ENCODE data around the gene MAX. TPM values are rescaled to one million over a fixed set of nuclear protein-coding genes. Genes with fewer than 3 reads are reported as not detected.

Gene MAX, protein sequence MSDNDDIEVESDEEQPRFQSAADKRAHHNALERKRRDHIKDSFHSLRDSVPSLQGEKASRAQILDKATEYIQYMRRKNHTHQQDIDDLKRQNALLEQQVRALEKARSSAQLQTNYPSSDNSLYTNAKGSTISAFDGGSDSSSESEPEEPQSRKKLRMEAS
- 36.6 and 39.9 TPM in 2 replicates for total RNA-seq (2014; rRNA removed; shearing (Covaris generic))

DNA sequence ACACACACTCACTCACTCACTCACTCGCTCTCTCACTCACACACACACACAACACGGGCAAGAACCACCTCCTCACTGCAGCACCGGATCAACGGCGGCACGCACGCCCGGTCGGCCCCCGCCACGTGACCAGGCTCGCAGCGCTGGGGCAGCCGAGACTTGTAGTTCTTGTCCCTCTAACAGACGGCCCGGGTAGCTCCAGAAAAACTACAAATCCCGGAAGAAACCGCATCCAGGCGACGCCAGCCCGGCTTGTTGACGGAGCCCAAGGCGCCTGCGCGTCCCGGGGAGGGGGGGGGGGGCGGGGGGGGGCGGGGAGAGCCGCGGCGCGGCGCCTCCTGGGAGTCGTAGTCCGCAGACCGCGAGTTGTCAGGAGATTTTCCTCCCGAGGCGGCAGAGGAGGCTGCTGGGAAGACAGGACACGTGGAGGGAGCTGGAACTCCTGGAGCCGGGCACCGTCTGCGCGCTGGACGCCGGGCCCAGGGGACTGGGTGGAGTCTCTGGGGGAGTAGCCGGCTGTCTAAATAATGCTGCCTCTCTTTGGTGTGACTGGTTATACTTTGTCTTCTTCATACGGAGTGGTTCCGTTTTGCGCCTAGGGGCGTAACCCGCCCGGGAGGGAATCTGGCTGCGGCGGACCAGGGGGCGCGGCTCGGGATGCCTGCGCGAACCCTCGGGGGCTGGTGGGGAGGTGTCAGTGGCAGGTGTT, at the start of gene MAX:
Gene MAX, minus strand, starts transcription at position 77 of the 709 bp plus-strand sequence. CDS start 178 bp downstream, outside the sequence.
- peak; percentile 98 for DNase-seq (ENCODE audit: low spot score)

DNA sequence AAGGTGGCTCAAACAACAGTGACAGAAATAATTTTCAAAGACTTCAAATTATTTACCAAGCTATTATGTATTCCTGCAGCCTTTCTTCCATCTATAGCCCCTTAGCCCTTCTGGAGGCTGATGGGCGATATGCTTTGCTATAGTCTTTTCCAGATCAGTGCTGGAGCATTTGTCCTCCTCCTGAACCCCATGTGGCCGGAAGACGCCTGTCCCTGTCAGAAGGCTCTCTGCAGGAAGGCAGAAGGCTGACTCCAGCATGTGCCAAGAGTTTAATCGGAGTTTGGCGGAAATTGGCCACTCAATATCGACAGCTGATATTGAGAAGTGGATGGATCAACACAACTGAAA, 49.3 kb upstream of the MAX start:
- DNase-seq (ENCODE audit: low spot score), result no peak

DNA sequence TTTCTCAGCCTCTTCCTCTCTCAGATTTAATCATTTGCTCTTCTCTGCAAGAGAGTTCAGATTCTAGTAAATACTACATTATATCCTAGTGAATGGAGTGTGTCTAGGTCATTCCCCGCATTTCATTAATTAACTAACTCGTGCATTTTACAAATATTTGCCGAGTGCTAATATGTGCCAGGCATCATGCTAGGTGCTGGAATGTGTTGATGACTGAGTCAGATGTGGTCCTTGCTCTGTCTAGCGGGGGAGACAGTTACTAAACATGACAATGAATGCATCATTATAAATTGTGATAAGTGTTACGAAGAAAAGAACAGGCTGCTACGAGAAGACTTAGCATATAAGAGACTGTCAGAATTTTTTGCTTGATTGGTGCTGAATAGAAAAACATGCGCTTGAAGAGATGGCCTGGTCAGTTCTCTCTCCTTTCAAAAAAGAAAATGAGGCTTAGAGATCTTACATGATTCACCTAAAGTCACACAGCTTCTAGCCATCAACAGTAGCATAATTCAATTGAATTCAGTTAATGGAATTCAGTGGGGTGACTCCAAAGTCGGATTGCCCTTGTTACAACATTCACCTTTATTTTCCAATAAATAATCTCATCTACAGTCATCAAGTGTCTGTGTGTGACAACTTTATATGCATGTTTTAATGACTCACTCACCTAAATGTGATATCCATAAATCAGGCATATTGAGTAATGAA, 48.7 kb upstream of the MAX start:
- no peak for DNase-seq (ENCODE audit: low spot score)

DNA sequence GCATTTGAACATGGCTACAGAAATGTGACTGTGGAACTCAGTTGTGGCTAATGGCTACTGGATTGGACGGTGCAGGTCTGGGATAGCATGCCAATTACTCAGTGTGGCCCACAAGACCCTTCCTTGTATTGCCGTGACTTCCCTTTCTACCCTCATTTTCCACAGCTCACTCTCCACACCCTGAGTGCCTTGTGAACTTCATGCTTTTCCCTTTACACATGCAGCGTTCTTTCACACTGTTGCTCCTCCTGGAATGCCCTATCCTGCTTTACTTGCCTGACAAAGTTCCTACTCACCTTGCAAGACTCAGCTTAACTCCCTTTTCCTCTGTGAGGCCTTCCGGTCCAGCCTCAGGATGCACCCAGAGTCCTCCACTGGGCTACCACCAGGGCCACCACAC, 46.8 kb upstream of the MAX start:
- DNase-seq (ENCODE audit: low spot score), result no peak

DNA sequence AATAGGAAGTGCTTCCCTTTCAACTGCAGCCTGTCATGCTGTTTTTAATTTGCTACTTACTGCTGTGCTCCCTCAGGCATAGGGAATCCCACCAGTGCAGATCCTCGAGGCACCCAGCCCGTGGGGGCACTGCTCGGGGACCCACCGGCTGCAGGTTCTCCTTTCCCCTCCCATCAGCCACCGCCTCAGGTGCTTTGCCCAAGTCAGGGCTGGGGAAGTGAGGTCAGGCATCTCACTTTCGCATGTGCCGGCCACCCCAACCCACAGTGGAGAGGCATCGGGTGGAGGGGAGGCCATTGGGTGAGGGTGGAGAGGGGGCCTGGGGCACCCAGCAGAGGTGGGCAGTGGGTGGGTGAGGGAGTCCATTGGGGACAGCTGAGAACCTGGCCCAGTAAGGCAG, 41.9 kb upstream of the MAX start:
- no peak for DNase-seq (ENCODE audit: low spot score)

DNA sequence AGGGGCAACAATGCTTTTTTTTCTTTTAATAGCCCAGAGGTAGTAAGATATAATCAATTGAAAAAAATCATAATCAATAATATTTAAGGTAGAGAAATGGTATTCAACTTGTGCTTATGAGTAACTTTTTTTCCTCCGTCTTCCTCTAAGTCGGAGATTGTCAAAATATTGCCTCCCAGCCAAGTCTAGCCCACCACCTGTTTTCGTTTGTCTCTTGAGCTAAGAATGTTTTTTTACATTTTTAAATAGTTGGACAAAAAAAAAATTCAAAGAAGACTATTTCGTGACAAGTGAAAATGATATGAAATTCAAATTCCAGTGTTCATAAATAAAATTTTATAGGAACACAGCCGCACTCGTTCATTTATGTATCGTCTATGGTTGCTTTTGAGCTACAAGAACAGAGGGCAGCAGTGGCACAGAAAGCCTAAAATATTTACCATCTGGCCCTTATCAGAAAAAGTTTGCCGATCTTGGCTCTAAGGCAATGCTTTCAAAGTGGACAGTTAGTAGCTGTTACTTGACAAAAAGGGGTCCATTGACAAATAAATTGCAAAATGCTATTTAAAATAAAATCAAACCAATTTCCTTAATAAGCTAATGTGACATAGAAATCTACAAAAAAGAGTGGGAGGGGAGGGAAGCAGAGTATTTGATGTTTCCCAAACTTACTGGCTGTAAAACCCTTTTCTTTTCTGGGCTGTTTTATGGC, 40.8 kb upstream of the MAX start:
- no peak for DNase-seq (ENCODE audit: low spot score)

DNA sequence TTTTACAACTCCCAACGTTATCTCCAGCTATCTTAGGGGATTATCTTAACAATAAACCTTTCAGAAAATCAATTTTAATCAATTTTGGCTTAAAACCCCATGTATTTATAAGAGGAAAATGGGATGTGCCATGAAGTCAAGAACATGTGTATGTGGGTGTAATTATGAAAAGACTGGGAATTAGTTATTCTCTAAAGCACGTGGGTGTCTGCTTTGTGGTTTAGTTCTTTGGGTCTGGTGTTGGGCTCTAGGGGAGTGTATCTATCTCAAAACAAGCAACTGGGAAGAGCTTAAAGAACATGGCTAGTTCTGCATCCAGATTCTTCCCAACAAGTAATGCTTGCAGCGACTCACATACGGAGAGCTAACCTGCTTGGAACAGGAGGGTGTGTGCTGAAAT, 40.1 kb upstream of the MAX start:
- DNase-seq (ENCODE audit: low spot score), result no peak

DNA sequence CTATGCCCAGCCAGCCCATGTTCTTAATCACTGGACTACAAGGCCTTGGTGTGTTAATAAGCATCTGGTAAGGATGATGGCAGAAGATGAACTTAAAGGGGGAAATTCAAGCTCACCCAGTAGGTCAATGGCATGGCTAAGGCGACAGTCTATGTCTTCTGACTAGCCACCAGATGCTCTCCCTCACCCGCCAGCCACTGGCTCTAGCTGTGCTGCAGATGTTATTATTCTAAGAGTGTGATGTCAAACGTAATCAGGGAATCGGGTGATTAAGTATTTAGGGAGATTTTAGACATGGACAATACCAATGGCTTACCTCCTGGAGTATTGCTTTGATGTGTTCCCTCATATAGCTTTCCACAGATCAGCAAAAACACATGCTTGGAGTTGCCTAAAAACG, 39.2 kb upstream of the MAX start:
- no peak for DNase-seq (ENCODE audit: low spot score)

DNA sequence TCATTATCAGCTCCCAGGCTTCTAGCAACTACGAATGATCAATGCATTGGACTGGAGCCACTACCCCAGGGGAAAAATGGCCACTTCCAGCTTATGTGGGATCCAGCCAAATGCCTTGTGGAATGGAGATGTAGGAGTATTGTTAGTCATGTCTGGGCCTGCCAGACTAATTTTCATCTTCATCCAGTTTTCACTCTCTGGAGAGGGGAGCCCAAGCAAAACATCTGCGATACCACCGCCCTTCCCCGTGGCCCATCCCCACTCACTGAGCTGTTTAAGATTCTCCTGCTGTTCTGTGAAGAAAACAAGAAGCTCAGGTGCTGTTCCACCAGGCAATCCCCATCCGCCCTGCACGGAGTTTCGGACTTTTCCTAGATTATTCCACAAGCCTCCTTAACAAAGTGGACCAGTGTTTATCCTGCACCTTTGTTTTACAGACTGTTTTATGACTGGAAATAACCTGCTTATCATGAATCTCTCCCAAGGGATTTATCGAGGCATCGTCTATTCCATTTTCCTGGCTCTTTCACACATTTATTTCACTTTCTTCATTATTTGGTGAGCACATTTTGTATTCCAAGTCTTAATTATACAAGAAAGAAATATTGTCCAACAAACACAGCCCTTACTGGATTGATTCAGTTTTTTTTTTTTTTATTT, 35.5 kb upstream of the MAX start:
- DNase-seq (ENCODE audit: low spot score), result no peak

DNA sequence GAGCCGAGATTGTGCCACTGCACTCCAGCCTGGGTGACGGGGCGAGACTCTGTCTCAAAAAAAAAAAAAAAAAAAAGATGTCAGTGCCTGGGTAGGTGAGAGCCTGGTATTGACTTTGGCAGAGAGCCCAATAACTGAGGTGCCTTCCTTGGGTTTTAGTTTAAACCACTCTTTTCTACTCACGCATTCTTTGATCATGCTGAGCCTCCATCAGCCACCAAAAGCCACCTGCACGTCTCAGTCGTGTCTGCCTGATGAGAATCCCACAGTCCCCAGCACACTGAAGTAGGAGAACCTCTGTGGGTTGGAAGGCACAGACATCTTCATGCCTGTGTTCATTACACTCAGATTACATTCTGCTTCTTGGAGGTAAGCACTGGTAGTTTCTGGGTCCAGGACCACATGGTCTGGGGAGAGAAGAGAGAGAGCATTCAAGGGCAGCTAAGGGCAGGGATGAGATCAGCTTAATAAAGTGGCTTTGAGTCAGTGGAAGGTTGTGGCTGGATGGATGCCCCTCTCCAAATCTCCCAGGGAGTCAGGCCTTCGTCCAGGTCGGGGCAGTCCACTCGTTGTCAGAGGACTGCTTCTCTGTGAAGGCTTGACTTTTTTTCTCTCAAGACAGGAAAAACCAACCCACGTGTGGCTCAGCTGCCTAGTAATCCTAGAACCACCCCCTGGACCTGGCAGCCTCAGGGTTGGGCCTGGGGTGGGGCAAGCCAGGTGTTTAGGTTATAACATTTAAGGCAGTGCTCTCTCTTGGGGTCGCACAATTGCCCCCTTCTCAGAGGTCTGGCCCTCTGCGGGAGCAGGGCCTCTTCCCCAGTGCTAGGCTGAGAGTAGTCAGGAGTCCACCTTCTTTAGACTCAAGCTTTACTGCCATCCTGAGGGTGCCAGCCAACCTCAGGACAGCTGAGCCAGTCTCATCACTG, 32.6 kb upstream of the MAX start:
- DNase-seq (ENCODE audit: low spot score), result no peak

DNA sequence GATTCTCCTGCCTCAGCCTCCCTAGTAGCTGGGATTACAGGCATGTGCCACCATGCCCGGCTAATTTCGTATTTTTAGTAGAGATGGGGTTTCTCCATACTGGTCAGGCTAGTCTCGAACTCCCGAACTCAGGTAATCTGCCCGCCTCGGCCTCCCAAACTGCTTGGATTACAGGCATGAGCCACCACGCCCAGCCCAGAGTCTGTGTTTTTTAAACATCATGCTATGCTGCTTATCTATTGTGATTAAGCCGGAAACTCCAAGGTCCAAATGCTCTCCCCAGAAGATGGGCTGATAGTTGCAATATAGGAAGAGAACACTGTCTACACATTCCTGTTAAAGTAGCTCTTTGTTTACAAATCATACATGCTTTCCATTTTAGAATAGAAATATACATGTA, 30.5 kb upstream of the MAX start:
- no peak for DNase-seq (ENCODE audit: low spot score)

DNA sequence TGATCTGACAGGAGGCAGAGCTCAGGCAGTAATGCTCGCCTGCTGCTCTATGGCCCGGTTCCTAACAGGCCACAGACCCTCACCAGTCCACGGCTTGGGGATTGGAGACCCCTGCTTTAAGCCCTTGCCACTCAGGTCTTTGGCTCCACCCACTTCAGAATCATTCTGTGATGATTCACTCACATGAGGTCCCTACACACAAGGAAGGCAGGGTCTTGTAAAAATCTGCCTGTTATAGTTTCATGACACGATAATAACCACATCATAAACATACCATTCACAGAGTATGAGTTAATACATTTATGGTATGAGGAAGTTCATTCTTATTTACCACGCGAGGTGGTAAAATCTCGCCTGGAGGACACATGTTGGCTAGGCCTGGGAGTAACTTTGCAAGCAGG, 29.0 kb upstream of the MAX start:
- peak; percentile 66 for DNase-seq (ENCODE audit: low spot score)

DNA sequence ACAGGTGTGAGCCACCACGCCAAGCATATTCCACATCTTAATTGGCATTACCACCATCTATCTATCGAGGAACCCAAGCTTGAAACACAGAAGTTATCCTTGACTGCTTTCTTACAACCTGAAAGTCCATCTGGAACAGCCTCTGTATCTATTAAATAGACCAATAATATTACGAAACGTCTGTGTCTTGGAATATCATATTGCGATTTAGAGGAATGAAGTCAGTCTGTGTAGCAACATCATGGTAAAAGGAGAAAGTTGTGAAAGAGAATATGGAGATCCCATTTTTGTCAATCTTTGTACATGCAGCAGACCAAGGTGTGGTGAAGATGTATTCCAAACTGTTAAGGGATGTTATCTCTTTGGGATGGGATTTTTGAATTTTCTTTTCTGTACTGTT, 25.8 kb upstream of the MAX start:
- no peak for DNase-seq (ENCODE audit: low spot score)

DNA sequence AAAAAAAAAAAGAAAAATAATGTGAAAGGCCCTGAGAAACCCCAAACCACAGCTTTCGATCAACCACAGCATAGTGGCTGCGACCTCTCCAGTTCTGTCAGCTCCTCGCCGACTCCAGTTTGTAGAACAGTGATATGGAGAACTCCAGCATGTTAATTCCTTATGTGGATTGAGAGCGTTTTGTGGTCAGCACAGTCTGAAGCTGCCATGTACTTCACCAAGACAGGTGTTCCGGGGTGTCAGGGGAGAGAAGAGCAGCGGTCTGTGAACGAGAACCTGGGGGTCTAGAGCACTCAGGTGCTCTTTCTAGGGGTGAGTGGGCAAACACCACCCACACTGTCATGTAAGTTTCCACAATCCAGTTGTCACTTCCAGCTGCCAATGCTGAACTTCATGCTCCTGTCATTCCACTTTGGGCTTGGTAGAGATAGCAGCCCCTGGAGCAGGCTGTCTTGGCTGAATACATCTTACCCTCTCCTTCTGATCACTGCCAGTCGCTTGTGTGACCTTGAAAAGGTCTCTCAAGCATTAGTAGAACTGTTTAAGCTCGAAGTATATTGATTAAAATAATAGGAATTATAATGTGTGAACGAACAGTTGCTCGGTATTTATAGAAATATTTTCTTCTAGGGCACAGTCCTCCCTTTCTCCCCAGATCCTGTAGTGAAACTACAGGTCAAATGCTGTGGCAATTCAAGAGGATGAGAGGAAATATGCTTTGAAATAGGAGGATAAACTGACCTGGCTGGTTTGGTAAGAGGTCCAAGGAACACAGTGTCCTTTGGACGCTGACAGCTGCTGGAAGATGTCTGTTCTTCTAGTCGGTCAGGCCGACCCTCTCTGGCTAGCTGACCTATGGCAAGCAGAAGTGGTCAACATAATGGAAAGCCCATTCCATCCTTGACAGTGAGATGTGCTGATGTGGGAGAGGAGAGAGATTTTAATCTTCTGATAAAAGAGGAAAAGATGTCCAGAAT, 15.7 kb upstream of the MAX start:
- DNase-seq (ENCODE audit: low spot score), result no peak

DNA sequence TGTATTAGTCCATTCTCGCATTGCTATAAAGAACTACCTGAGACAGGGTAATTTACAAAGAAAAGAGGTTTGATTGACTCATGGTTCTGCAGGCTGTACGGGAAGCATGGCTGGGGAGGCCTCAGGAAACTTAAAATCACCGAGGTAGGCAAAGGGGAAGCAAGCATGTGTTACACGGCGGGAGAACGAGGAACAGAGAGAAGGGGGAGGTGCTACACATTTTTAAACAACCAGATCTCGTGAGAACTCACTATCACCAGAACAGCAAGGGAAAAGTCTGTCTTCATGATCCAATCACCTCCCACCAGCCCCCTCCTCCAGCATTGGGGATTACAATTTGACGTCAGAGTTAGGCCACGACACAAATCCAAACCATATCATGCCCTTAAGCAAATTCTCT, 13.3 kb upstream of the MAX start:
- DNase-seq (ENCODE audit: low spot score), result no peak

DNA sequence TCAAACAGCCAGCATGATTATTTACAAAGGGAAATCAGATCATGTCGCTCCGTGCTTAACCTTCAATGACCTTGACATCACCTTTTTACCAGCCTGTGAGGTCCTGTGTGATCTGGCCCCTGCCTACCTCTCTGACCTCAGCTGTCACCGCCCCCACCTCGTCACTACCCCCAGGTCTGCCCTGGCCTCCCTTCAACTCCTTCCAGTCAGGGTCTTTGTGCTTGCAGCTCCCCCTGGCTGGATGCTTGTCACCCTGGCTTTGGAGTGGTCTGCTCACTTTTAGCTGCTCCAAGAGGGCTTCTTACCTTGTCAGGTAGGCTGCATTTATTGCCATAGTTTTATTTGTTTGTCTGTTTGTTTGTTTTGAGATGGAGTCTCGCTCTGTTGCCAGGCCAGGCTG, 8.2 kb upstream of the MAX start:
- DNase-seq (ENCODE audit: low spot score), result no peak

DNA sequence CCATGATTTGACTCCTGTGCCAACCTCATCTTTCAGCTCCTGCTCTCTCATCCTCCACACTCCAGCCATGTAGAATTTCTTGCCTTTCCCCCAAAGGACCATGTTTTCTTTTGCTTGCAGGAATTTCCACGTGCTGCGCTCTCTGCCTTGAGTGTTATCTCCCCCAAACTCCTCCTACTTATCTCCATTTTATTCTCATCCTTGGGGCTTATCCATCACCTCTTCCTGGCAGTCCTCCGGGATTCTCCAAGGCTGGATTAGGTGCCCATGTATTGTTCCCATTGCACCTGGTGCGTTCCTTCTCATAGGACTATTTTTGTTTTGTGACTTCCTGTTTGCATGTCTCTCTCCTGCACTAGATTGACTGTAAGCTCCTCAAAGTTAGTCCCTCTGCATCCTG, 7.0 kb upstream of the MAX start:
- no peak for DNase-seq (ENCODE audit: low spot score)

DNA sequence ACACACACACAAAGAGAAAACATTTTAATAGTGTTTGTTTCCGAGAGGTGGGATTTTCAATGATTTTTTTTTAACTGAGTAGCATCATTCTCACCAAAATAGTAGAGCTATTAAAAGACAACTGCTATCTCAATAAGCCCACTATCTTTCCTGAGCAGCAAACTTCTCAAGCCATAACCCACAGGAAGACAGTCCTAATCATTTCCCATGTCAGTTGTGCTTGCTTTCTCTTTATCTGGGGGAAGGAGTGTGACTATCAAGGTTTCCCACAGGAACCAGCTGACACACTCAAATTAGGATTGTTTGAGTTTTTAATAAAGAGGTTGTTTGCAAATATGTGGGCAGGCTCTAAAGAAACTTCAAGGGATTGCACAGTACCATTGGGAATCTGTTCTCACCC, 4.9 kb upstream of the MAX start:
- DNase-seq (ENCODE audit: low spot score), result no peak

DNA sequence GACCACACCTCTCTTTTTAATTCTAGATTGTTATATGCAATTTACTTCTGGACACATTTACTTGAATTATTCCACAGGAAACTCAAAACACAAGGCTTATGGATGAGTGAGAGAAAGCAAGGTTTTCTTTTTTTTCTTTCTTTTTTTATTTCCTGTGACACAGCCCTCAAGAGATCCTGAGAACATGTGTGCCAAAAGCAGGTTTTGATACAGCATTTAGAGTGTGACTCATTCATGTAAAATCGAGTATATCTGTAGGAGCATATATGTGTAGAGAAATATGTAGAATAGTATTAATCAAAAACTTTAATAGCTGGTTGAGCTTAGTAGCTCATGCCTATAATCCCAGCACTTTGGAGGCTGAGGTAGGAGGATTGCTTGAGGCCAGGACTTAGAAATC, 4.4 kb upstream of the MAX start:
- no peak for DNase-seq (ENCODE audit: low spot score)

DNA sequence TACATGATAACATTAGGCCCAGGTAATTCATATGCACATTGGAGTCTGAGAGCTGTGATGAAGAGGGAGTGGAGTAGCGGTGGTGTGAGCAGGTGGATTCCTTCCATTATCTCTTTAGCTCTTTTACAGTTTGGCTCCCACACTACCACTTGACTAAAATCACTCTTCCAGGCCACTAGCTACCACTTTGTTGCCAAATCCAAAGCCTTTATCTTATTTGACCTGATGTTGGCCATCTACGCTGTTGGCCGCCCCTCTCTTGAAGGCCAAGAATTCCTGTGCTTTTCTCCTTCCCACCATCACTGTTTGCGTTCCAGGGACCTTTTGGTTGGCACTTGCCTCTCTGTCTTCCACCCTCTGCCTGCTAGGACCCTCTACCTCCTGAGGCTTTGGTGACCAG, 4.0 kb upstream of the MAX start:
- DNase-seq (ENCODE audit: low spot score), result no peak

All from H4 (cell line).